HepG2 (cell line): ENCODE results near the gene RNU7-1. TPM values are rescaled to one million over a fixed set of nuclear protein-coding genes. Genes with fewer than 3 reads are reported as not detected.

Source experiments
- ATAC-seq: fragments of 200-7000 bp; cut with Tn5 transposase; 3 replicates; pipeline ENCODE4 v1.9.1; 2020; ENCODE audit warnings: mild to moderate bottlenecking, moderate library complexity
- BruUV-seq: library from RNA; stranded (reverse); fragments of 400-500 nt; replicated peaks from 2 replicates; lab custom pipeline; 2021; lab: Mats Ljungman, UMichigan
- CTCF ChIA-PET: fragments of 300-600 bp; formaldehyde crosslinking; extraction: SDS; loops from one replicate; lab custom pipeline; 2021; ENCODE audit warnings: low total read pairs, inconsistent platforms, low intra/inter-chr PET ratio; lab: Yijun Ruan, JAX
- POLR2A ChIA-PET: fragments of 350-600 bp; sonication (Branson Sonifier 250); formaldehyde crosslinking; loops from one replicate; lab custom pipeline; 2020; ENCODE audit warnings: antibody characterized with exemption, inconsistent platforms; lab: Yijun Ruan, JAX
- DNase-seq: peaks from one replicate; pipeline ENCODE4 v3.0.0-alpha.2; 2015; ENCODE audit warnings: low spot score
- FAIRE-seq: peaks from 3 replicates; lab custom pipeline; 2011; peaks lifted over from hg19 to GRCh38; lab: Jason Lieb, UNC
- H2AFZ ChIP-seq: one replicate; pipeline ENCODE4 v1.6.1; 2011; ENCODE audit warnings: low read length, inconsistent platforms
- H3K27ac ChIP-seq: fragments of 300-600 bp; 3 replicates; pipeline ENCODE4 v1.8.0; 2011; ENCODE audit warnings: mixed run types, mild to moderate bottlenecking, mixed read lengths, low read length, inconsistent platforms; ENCODE audit not compliant: insufficient read depth; ENCODE audit errors: extremely low read length
- H3K27me3 ChIP-seq, 2 experiments: fragments of 200-600 bp in 1 of 2; 2 replicates in 1 of 2; 3 replicates in 1 of 2; pipeline versions ENCODE4 v1.6.0 to v1.8.0; 2011; ENCODE audit warnings: low read length in 2 of 2, mild to moderate bottlenecking in 2 of 2, moderate library complexity in 2 of 2, inconsistent platforms in 1 of 2; ENCODE audit not compliant: insufficient read depth in 2 of 2, control insufficient read depth in 1 of 2
- H3K36me3 ChIP-seq, 2 experiments: fragments of 200-600 bp in 1 of 2; replicated peaks in 1 of 2; 2 replicates in 1 of 2; 3 replicates in 1 of 2; pipeline versions ENCODE4 v1.5.1 to v1.8.0; 2011; ENCODE audit warnings: low read length in 2 of 2, inconsistent platforms in 1 of 2; ENCODE audit not compliant: insufficient read depth in 2 of 2, control insufficient read depth in 1 of 2
- H3K4me1 ChIP-seq: 2 replicates; pipeline ENCODE4 v1.5.1; 2012; ENCODE audit warnings: low read length, inconsistent platforms; ENCODE audit not compliant: insufficient read depth
- H3K4me2 ChIP-seq: 2 replicates; pipeline ENCODE4 v1.6.0; 2011; ENCODE audit warnings: low read depth, low read length, inconsistent platforms
- H3K4me3 ChIP-seq, 3 experiments: fragments of 200-600 bp in 1 of 3; sonication (generic), shearing (Covaris generic) in 1 of 3; replicated peaks in 1 of 3; 2 replicates each; pipeline ENCODE4 v1.5.1; 2011 to 2016; ENCODE audit warnings: low read length in 3 of 3, inconsistent platforms in 2 of 3, low read depth in 2 of 3, mild to moderate bottlenecking in 2 of 3, control low read depth in 1 of 3, mixed read lengths in 1 of 3; ENCODE audit not compliant: insufficient read depth in 1 of 3
- H3K79me2 ChIP-seq: one replicate; pipeline ENCODE4 v1.6.1; 2011; ENCODE audit warnings: low read length, inconsistent platforms; ENCODE audit not compliant: insufficient read depth
- H3K9ac ChIP-seq: 2 replicates; pipeline ENCODE4 v1.6.0; 2011; ENCODE audit warnings: mild to moderate bottlenecking, low read depth, low read length, inconsistent platforms; ENCODE audit not compliant: insufficient read depth
- H3K9me3 ChIP-seq: 2 replicates; pipeline ENCODE4 v1.5.1; 2012; ENCODE audit warnings: mild to moderate bottlenecking, low read length
- H4K20me1 ChIP-seq: 2 replicates; pipeline ENCODE4 v1.6.0; 2011; ENCODE audit warnings: inconsistent platforms, mild to moderate bottlenecking, low read length, moderate library complexity; ENCODE audit not compliant: insufficient read depth
- ASH2L ChIP-seq: fragments of 300-600, 200-600 bp; sonication (generic); IDR thresholded peaks from 2 replicates; pipeline ENCODE4 v1.7.0; 2017; ENCODE audit warnings: low read depth, mild to moderate bottlenecking, moderate library complexity, mixed read lengths, low read length; ENCODE audit not compliant: insufficient read length
- BATF2 ChIP-seq: sonication (generic); formaldehyde crosslinking; IDR thresholded peaks from 2 replicates; pipeline ENCODE4 v1.8.0; 2022; ENCODE audit warnings: mild to moderate bottlenecking, missing genetic modification reagents, moderate library complexity
- MXI1 ChIP-seq: IDR thresholded peaks from 3 replicates; pipeline ENCODE4 v1.6.1; 2012; ENCODE audit warnings: low read depth, low read length, inconsistent platforms, borderline replicate concordance
- NFKBIZ ChIP-seq: IDR thresholded peaks from 2 replicates; pipeline ENCODE4 v1.6.1; 2018; ENCODE audit warnings: missing genetic modification reagents, missing compliant biosample characterization
- POLR2AphosphoS2 ChIP-seq: IDR thresholded peaks from 2 replicates; pipeline ENCODE4 v1.6.1; 2011; ENCODE audit warnings: low read depth, low read length, improper control_type of control experiment
- RXRB ChIP-seq: IDR thresholded peaks from 2 replicates; pipeline ENCODE4 v1.6.1; 2016; ENCODE audit warnings: borderline replicate concordance, missing genetic modification reagents, missing compliant biosample characterization
- SMAD3 ChIP-seq: sonication (generic); formaldehyde crosslinking; IDR thresholded peaks from 2 replicates; pipeline ENCODE4 v1.4.0; 2020; ENCODE audit warnings: missing genetic modification reagents
- ZHX1 ChIP-seq: sonication (generic); formaldehyde crosslinking; IDR thresholded peaks from 2 replicates; pipeline ENCODE4 v1.8.1; 2022; ENCODE audit warnings: low read depth, mild to moderate bottlenecking, missing genetic modification reagents
- ZNF451 ChIP-seq: sonication (generic); formaldehyde crosslinking; IDR thresholded peaks from 2 replicates; pipeline ENCODE4 v1.5.0; 2020; ENCODE audit warnings: mild to moderate bottlenecking, missing genetic modification reagents
- ZNF580 ChIP-seq: IDR thresholded peaks from 2 replicates; pipeline ENCODE4 v1.6.1; 2016; ENCODE audit warnings: low read depth, borderline replicate concordance
- ZNF782 ChIP-seq: sonication (generic); formaldehyde crosslinking; IDR thresholded peaks from 2 replicates; pipeline ENCODE4 v1.4.0; 2020; ENCODE audit warnings: missing genetic modification reagents, mild to moderate bottlenecking, borderline replicate concordance
- ZSCAN22 ChIP-seq: sonication (generic); formaldehyde crosslinking; IDR thresholded peaks from 2 replicates; pipeline ENCODE4 v1.4.0; 2020; ENCODE audit warnings: mild to moderate bottlenecking, missing genetic modification reagents
- WGBS: methylation state at CpG from one replicate; pipeline ENCODE4 v1.1.6; 2017; ENCODE audit warnings: low lambda C conversion rate; 5-methylcytosine and 5-hydroxymethylcytosine counted together
- in situ Hi-C: cut with HindIII; loops from 2 replicates; pipeline ENCODE4 v1.10.0; 2017; ENCODE audit warnings: low pct_unique_long_range_greater_than_20kb; ENCODE audit not compliant: extremely low pct_ligation_motif_present
- intact Hi-C: fragments of 100-400 bp; cut with micrococcal nuclease; formaldehyde crosslinking; loops from one replicate; pipeline ENCODE4 v1.10.0; 2022; ENCODE audit not compliant: unreplicated experiment
- polyA plus RNA-seq, 8 experiments: library from polyadenylated mRNA; depleted of rRNA in 3 of 8; stranded (reverse) in 7 of 8; unstranded in 1 of 8; fragments of >200 nt; fragmentation: Illumina TruSeq in 4 of 8; extraction: Trizol in 4 of 8; gene quantifications; 2 replicates each; pipeline versions ENCODE4 v1.2.1 to v1.2.3, GENCODE V29; 2011 to 2016; ENCODE audit warnings: low read depth in 4 of 8, missing spikeins in 1 of 8, mixed read lengths in 1 of 8; ENCODE audit not compliant: insufficient read depth in 1 of 8
- total RNA-seq, 5 experiments: library from RNA; depleted of rRNA; stranded (reverse); fragments of >200 nt; fragmentation: Illumina TruSeq; extraction: Trizol; gene quantifications; 2 replicates each; pipeline ENCODE4 v1.2.3, GENCODE V29; 2016; ENCODE audit warnings: low read depth in 1 of 5
- TF ChIP-seq, protein P1 (sequence below): sonication (generic); formaldehyde crosslinking; IDR thresholded peaks from 2 replicates; pipeline ENCODE4 v1.4.0; 2020; ENCODE audit warnings: missing genetic modification reagents; ENCODE audit errors: not compliant biosample characterization

Gene RNU7-1
- total and polyA plus RNA-seq, 2 of the 13 experiments (the other 11 are each of a cell fraction or from before 2014, with no cell fraction given), result not detected

DNA sequence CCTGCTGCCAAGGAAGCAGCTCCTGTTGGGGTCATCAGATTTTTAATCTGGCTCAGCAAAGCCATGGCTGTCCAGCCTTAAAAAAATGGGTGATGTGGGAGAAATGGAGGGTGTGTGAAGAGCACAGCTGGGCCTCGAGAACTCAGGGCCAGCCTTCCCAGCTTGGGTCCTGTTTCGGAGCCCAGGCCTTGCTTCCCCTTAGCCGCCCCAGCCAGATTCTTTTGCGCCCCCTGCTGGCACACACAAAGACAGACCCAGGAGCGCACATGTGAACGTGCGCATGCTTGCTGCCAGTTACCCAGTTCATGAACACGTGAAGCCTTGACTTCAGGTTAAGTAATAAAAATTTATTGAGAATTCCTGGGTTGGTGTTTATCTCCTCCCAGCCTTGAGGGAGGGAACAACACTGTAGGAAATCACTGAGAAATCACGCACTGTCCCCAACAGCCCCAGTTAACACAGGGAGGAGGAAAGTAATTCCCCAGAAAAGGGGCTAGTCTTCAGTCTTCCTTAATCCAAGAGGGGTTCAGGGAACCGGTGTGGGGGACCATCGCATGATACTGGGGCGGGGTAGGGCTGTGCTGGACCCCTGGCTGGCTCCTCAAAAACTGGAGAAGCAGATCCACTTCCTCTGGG lies 21.5 kb downstream of the RNU7-1 start:
- no peaks in the 10 kb centered on the region; a peak in 1 of 5 replicates for H3K27me3 ChIP-seq
- ChIA-PET CTCF (interaction anchor here (0.6 to 2.1 kb wide), 7 partner anchors 19 to 229 kb away, joined by 3 to 15 read pairs (median 4); partner anchors contain the start of genes C12orf57 and RNU7-1), POLR2A (interaction anchor here (0.9 to 8.0 kb wide), 6 partner anchors 16 to 96 kb away, joined by 3 to 180 read pairs (median 6); partner anchors contain the start of genes C12orf57, LPCAT3, RNU7-1 and SPSB2)
- 55% methylated on average over 12 of the region's 12 CpGs for WGBS
- H3K4me1 ChIP-seq, result peaks cover 57% of the 10 kb centered on the region
- H3K4me3 ChIP-seq, result no peak overlapping the region
- H3K4me2 ChIP-seq, result no peak overlapping the region
- H4K20me1 ChIP-seq, result no peaks in the 10 kb centered on the region; the same call in 1 of the 2 replicates
- no TSS peak for BruUV-seq
- H3K36me3 ChIP-seq, result peaks cover 22 to 38% of the 10 kb centered on the region in 2 experiments
- peaks cover 25% of the 10 kb centered on the region for H3K79me2 ChIP-seq
- no peak overlapping the region for H3K9ac ChIP-seq
- in situ Hi-C loops (no loop called here), intact Hi-C loops (no loop called here)
- DNase-seq (peak; percentile 72), ATAC-seq (peak; percentile 54), FAIRE-seq (peak; percentile 47)
- H3K9me3 ChIP-seq, result no peaks in the 10 kb centered on the region
- H2AFZ ChIP-seq, result no peak overlapping the region
- peak overlapping the region; percentile 46 for H3K27ac ChIP-seq
- no peak for TF ChIP-seq ZNF451
- TF ChIP-seq ZSCAN22 (CRISPR knock-in tag), result no peak
- 0 out of 2 replicates have a peak, but pooled peaks have one; percentile 41 for TF ChIP-seq NFKBIZ (CRISPR knock-in tag)
- no peak for TF ChIP-seq SMAD3
- no peak for TF ChIP-seq ZNF782
- TF ChIP-seq RXRB (CRISPR knock-in tag), result no peak; the same call in 1 of the 2 replicates
- 0 out of 2 replicates have a peak, but pooled peaks have one; percentile 69 for TF ChIP-seq POLR2AphosphoS2
- no peak for TF ChIP-seq BATF2 (CRISPR knock-in tag)
- TF ChIP-seq, protein P1, sequence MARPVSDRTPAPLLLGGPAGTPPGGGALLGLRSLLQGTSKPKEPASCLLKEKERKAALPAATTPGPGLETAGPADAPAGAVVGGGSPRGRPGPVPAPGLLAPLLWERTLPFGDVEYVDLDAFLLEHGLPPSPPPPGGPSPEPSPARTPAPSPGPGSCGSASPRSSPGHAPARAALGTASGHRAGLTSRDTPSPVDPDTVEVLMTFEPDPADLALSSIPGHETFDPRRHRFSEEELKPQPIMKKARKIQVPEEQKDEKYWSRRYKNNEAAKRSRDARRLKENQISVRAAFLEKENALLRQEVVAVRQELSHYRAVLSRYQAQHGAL, result no peak
- TF ChIP-seq ASH2L, result peak; percentile 24
- peak; percentile 69; the same call in 1 of the 3 replicates for TF ChIP-seq MXI1
- 0 out of 2 replicates have a peak, but pooled peaks have one; percentile 38 for TF ChIP-seq ZNF580 (CRISPR knock-in tag)
- no peak for TF ChIP-seq ZHX1 (CRISPR knock-in tag)
